Measurements from ENCODE around the gene PDIA6.

PDIA6 gene

GRCh38 chr2:10771786-10772185 is 40.8 kb downstream of the PDIA6 start:
- no peak for DNase-seq (ENCODE audit: low read depth)
- H3K4me3 ChIP-seq (ENCODE audit: low read depth, low read length), result no peak overlapping the region
- no peak for TF ChIP-seq MAX (IDR thresholded peaks at IDR 0.05; ENCODE audit: low read depth, low read length)
- no peak for TF ChIP-seq CTCF (IDR thresholded peaks at IDR 0.05; ENCODE audit: low read depth, low read length)
- no peak for TF ChIP-seq MYC (IDR thresholded peaks at IDR 0.05; ENCODE audit: low read depth, low read length)
- TF ChIP-seq POLR2A (IDR thresholded peaks at IDR 0.05; ENCODE audit: extremely low read depth, insufficient read length), result no peak

- no peak for DNase-seq (ENCODE audit: low read depth)
- H3K4me3 ChIP-seq (ENCODE audit: low read depth, low read length), result no peak overlapping the region
- TF ChIP-seq CTCF (IDR thresholded peaks at IDR 0.05; ENCODE audit: low read depth, low read length) (no peak), POLR2A (IDR thresholded peaks at IDR 0.05; ENCODE audit: extremely low read depth, insufficient read length) (no peak), MYC (IDR thresholded peaks at IDR 0.05; ENCODE audit: low read depth, low read length) (no peak), MAX (IDR thresholded peaks at IDR 0.05; ENCODE audit: low read depth, low read length) (no peak)
Observed at GRCh38 chr2:10770956-10771750, 41.4 kb downstream of the PDIA6 start.

GRCh38 chr2:10768063-10768507 is 44.5 kb downstream of the PDIA6 start:
- no peak overlapping the region for H3K4me3 ChIP-seq (ENCODE audit: low read depth, low read length)
- DNase-seq (ENCODE audit: low read depth), result no peak
- TF ChIP-seq CTCF (IDR thresholded peaks at IDR 0.05; ENCODE audit: low read depth, low read length) (no peak), MAX (IDR thresholded peaks at IDR 0.05; ENCODE audit: low read depth, low read length) (no peak), MYC (IDR thresholded peaks at IDR 0.05; ENCODE audit: low read depth, low read length) (no peak), POLR2A (IDR thresholded peaks at IDR 0.05; ENCODE audit: extremely low read depth, insufficient read length) (no peak)

GRCh38 chr2:10765914-10766313 is 46.7 kb downstream of the PDIA6 start:
- no peak for DNase-seq (ENCODE audit: low read depth)
- H3K4me3 ChIP-seq (ENCODE audit: low read depth, low read length), result no peak overlapping the region
- no peak for TF ChIP-seq CTCF (IDR thresholded peaks at IDR 0.05; ENCODE audit: low read depth, low read length)
- no peak for TF ChIP-seq POLR2A (IDR thresholded peaks at IDR 0.05; ENCODE audit: extremely low read depth, insufficient read length)
- no peak for TF ChIP-seq MYC (IDR thresholded peaks at IDR 0.05; ENCODE audit: low read depth, low read length)
- TF ChIP-seq MAX (IDR thresholded peaks at IDR 0.05; ENCODE audit: low read depth, low read length), result no peak

- DNase-seq (ENCODE audit: low read depth), result no peak
- no peak for TF ChIP-seq POLR2A (IDR thresholded peaks at IDR 0.05; ENCODE audit: extremely low read depth, insufficient read length)
- no peak overlapping the region for H3K4me3 ChIP-seq (ENCODE audit: low read depth, low read length)
Observed at GRCh38 chr2:10765461-10765860, 47.1 kb downstream of the PDIA6 start.

GRCh38 chr2:10764896-10765295 is 47.7 kb downstream of the PDIA6 start:
- no peak overlapping the region for H3K4me3 ChIP-seq (ENCODE audit: low read depth, low read length)
- TF ChIP-seq POLR2A (IDR thresholded peaks at IDR 0.05; ENCODE audit: extremely low read depth, insufficient read length) (no peak), MYC (IDR thresholded peaks at IDR 0.05; ENCODE audit: low read depth, low read length) (no peak), MAX (IDR thresholded peaks at IDR 0.05; ENCODE audit: low read depth, low read length) (no peak), CTCF (IDR thresholded peaks at IDR 0.05; ENCODE audit: low read depth, low read length) (no peak)
- DNase-seq (ENCODE audit: low read depth), result no peak
